Left ventricle myocardium inferior (tissue), 1 donor: Measurements from ENCODE around the gene COL15A1. TPM values are rescaled to one million over a fixed set of nuclear protein-coding genes. Genes with fewer than 3 reads are reported as not detected.

Source experiments
- DNase-seq: peaks from one replicate; pipeline ENCODE4 v3.0.0-alpha.2; 2020
- H3K27ac ChIP-seq: fragments of 200-600 bp; replicated peaks from 2 replicates; pipeline ENCODE4 v1.8.0; 2021
- H3K27me3 ChIP-seq: fragments of 200-600 bp; 2 replicates; pipeline ENCODE4 v1.8.0; 2021; ENCODE audit warnings: low read depth
- H3K36me3 ChIP-seq: fragments of 200-600 bp; 2 replicates; pipeline ENCODE4 v1.8.0; 2021
- H3K4me1 ChIP-seq: fragments of 200-600 bp; 2 replicates; pipeline ENCODE4 v1.8.0; 2021
- H3K4me3 ChIP-seq: fragments of 200-600 bp; 2 replicates; pipeline ENCODE4 v1.8.0; 2021; ENCODE audit warnings: mild to moderate bottlenecking, moderate library complexity
- H3K9me3 ChIP-seq: fragments of 200-600 bp; replicated peaks from 2 replicates; pipeline ENCODE4 v1.8.0; 2021
- intact Hi-C: fragments of 100-400 bp; cut with micrococcal nuclease; formaldehyde crosslinking; loops from one replicate; pipeline ENCODE4 v1.11.0; 2022
- total RNA-seq: library from RNA; stranded (reverse); fragmentation: NEBNext Ultra II Directional; extraction: Animal tissue kit (Norgen Biotek cat#: 25700); gene quantifications from one replicate; pipeline ENCODE4 v1.2.1, GENCODE V29; 2021
- TF ChIP-seq, protein P1 (sequence below): fragments of 200-600 bp; IDR thresholded peaks from 2 replicates; pipeline ENCODE4 v1.8.0; 2021; ENCODE audit warnings: antibody characterized with exemption, mild to moderate bottlenecking, borderline replicate concordance
- donor health status: DM: no; HTN: yes; CAD: no; lungs with severe emphysema.

COL15A1 gene
- total RNA-seq, 1 donor from 2014 or later: 45.4 TPM

DNA sequence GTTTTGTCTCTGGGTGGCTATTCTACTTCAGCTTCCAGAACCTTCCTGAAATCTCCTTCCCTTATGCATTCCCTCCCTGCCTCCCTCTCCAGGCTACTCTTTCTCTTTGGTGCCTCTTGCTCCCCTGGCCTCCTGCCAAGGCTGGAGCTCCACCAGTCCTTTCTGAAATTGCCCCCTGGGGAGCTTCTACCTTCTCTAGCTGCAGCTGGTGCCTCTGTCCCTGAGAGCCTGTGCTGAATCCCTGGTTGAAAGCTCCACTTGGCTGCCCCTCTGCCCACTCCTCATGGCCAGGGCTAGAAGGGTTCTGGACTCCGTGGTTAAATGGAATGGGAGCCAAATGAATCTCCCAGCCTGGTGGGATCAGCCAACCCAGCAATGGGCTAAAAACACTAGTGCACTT lies 80.1 kb downstream of the COL15A1 start:
- intact Hi-C loops: no loop called here
- H3K27ac ChIP-seq: peak overlapping the region; percentile 66
- no peak overlapping the region for H3K4me3 ChIP-seq
- peak; percentile 54 for DNase-seq
- TF ChIP-seq, protein P1, sequence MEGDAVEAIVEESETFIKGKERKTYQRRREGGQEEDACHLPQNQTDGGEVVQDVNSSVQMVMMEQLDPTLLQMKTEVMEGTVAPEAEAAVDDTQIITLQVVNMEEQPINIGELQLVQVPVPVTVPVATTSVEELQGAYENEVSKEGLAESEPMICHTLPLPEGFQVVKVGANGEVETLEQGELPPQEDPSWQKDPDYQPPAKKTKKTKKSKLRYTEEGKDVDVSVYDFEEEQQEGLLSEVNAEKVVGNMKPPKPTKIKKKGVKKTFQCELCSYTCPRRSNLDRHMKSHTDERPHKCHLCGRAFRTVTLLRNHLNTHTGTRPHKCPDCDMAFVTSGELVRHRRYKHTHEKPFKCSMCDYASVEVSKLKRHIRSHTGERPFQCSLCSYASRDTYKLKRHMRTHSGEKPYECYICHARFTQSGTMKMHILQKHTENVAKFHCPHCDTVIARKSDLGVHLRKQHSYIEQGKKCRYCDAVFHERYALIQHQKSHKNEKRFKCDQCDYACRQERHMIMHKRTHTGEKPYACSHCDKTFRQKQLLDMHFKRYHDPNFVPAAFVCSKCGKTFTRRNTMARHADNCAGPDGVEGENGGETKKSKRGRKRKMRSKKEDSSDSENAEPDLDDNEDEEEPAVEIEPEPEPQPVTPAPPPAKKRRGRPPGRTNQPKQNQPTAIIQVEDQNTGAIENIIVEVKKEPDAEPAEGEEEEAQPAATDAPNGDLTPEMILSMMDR: no peak
- peaks cover 32% of the 10 kb centered on the region for H3K4me1 ChIP-seq
- H3K36me3 ChIP-seq: peaks cover 63% of the 10 kb centered on the region
- H3K27me3 ChIP-seq: no peaks in the 10 kb centered on the region
- no peaks in the 10 kb centered on the region for H3K9me3 ChIP-seq

GRCh38 chr9:99024959-99025358 lies 81.3 kb downstream of the COL15A1 start:
- H3K36me3 ChIP-seq: peaks cover 54% of the 10 kb centered on the region
- TF ChIP-seq, protein P1: no peak
- H3K27me3 ChIP-seq: no peaks in the 10 kb centered on the region
- H3K4me1 ChIP-seq: peaks cover 28% of the 10 kb centered on the region
- no peak for DNase-seq
- H3K27ac ChIP-seq: no peak overlapping the region
- H3K9me3 ChIP-seq: no peaks in the 10 kb centered on the region
- intact Hi-C loops: no loop called here
- H3K4me3 ChIP-seq: no peak overlapping the region

DNA sequence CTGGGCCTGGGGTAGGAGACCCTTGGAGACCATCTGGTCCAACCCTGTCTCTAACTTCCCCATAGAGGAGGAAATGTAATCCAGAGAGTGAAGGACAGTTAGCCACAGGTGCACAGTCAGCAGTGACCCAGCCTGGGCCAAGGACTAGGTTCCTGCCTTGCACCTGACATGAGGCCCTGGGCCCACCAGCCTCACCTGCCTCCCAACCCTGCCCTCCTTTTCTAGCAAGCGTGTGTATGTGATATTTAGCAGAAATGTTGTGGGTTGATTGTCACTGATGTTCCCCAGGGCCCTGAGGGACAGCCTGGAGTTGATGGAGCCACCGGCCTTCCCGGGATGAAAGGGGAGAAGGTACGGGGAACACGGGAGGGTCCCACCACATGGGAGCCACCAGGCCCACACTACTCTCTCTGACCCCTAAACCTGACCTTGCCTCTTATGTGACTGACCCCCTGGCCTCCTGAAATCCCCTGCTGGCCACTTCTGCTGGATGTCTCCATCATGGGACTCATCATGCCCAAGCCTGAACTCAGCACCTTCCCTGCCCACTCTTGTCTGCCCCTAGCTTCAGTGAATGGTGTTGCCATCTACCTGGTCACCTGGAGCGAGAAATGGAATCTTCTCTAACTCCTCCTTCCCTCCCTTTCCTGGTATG lies 82.0 kb downstream of the COL15A1 start:
- Histone ChIP-seq H3K4me1 (peaks cover 21% of the 10 kb centered on the region), H3K9me3 (no peaks in the 10 kb centered on the region), H3K27me3 (no peaks in the 10 kb centered on the region), H3K36me3 (peaks cover 47% of the 10 kb centered on the region), H3K27ac (peak overlapping the region; percentile 12), H3K4me3 (no peak overlapping the region)
- intact Hi-C loops: no loop called here
- DNase-seq: no peak
- TF ChIP-seq, protein P1: no peak

- no peak for DNase-seq
- intact Hi-C loops: no loop called here
- peaks cover 20% of the 10 kb centered on the region for H3K4me1 ChIP-seq
- H3K27ac ChIP-seq: peak overlapping the region; percentile 12
- TF ChIP-seq, protein P1: no peak
- no peak overlapping the region for H3K4me3 ChIP-seq
- H3K9me3 ChIP-seq: no peaks in the 10 kb centered on the region
- no peaks in the 10 kb centered on the region for H3K27me3 ChIP-seq
- H3K36me3 ChIP-seq: peaks cover 40% of the 10 kb centered on the region
These were observed 82.7 kb downstream of the COL15A1 start for GRCh38 chr9:99026271-99026955.

DNA sequence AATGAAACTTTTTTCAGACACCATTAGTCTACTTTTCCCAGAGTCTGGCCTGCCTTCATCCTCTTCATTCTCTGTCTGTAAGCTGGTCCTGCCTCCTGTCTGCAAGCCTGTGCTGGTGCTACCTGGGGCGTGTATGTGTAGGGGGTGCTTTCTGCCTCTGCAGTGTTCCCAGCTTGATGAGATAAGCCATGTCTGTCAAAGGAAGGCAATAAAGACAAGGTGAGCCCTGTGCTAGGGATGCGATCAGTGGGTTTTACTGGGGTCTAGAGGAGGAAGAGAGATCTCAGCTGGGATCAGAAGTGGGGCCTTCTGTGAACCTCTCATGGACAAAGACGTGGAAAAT lies 83.2 kb downstream of the COL15A1 start:
- Histone ChIP-seq H3K36me3 (peaks cover 35% of the 10 kb centered on the region), H3K27me3 (no peaks in the 10 kb centered on the region), H3K4me3 (no peak overlapping the region), H3K27ac (no peak overlapping the region), H3K4me1 (peaks cover 14% of the 10 kb centered on the region), H3K9me3 (no peaks in the 10 kb centered on the region)
- TF ChIP-seq, protein P1: no peak
- intact Hi-C loops: no loop called here
- no peak for DNase-seq
